ENCODE measurements around the gene ABCD3.

ABCD3 gene

DNA sequence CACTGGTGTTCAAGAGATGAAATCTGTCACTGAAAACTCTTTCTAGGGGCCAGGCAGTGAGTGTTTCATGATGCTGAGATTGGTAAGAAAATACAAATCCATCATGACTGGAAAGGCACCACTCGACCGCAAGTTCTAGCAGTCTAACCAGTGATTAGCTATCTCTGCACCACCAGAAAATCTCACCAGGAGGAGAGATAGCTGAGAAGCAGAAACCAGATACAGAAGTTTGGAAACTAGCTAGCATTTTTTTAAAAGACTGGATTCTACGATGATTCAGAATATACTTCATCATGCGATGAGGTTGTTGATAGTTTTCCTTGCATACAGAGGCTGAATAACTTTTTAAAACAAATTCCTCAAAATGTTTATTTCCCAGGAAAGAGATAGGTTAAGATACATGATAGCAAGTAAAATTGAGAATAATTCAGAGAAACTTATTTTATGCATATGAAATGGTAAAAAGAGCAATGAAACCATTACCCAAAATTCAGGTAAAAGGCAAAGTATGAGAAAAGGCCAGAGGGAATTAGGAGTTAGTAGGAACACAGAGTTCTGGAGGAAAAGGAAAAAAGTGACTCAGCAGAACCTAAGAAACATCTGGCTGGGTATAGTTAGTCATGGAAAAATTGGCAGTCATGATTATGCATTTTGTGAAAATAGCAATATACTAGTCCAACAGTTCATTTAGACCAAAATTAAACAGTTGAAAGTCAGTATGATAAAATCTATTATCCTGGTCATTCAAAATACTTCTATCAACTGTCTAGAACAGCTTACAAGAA lies 126.7 kb downstream of the ABCD3 start:
- Mint-ChIP-seq H3K4me1 (peaks cover 29% of the 10 kb centered on the region), H3K27me3 (ENCODE audit: low read depth) (peaks cover 7% of the 10 kb centered on the region), H3K36me3 (ENCODE audit: low read depth) (peaks cover 4% of the 10 kb centered on the region), H3K9me3 (no peaks in the 10 kb centered on the region), H3K27ac (peak overlapping the region in 1 of 3 experiments; percentile 34), H3K4me3 (peak overlapping the region in 2 of 3 experiments; percentile 42 to 48)
- TF ChIP-seq, protein P1, sequence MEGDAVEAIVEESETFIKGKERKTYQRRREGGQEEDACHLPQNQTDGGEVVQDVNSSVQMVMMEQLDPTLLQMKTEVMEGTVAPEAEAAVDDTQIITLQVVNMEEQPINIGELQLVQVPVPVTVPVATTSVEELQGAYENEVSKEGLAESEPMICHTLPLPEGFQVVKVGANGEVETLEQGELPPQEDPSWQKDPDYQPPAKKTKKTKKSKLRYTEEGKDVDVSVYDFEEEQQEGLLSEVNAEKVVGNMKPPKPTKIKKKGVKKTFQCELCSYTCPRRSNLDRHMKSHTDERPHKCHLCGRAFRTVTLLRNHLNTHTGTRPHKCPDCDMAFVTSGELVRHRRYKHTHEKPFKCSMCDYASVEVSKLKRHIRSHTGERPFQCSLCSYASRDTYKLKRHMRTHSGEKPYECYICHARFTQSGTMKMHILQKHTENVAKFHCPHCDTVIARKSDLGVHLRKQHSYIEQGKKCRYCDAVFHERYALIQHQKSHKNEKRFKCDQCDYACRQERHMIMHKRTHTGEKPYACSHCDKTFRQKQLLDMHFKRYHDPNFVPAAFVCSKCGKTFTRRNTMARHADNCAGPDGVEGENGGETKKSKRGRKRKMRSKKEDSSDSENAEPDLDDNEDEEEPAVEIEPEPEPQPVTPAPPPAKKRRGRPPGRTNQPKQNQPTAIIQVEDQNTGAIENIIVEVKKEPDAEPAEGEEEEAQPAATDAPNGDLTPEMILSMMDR (IDR thresholded peaks at IDR 0.05; ENCODE audit: unreplicated experiment in 3 of 3) = no peak

- Mint-ChIP-seq H3K4me3 (no peak overlapping the region), H3K36me3 (ENCODE audit: low read depth) (no peaks in the 10 kb centered on the region), H3K9me3 (no peaks in the 10 kb centered on the region), H3K4me1 (peaks cover 49% of the 10 kb centered on the region), H3K27ac (peak overlapping the region; percentile 50 to 85 (median 83)), H3K27me3 (ENCODE audit: low read depth) (no peaks in the 10 kb centered on the region)
- TF ChIP-seq, protein P1 (IDR thresholded peaks at IDR 0.05; ENCODE audit: unreplicated experiment in 3 of 3) = no peak
Measured at GRCh38 chr1:94549706-94550105, 131.5 kb downstream of the ABCD3 start.

GRCh38 chr1:94550396-94550795 lies 132.2 kb downstream of the ABCD3 start:
- TF ChIP-seq, protein P1 (IDR thresholded peaks at IDR 0.05; ENCODE audit: unreplicated experiment in 3 of 3) = no peak
- Mint-ChIP-seq H3K9me3 (no peaks in the 10 kb centered on the region), H3K27ac (peak overlapping the region; percentile 83 to 94 (median 85)), H3K4me1 (peaks cover 56% of the 10 kb centered on the region), H3K36me3 (ENCODE audit: low read depth) (no peaks in the 10 kb centered on the region), H3K27me3 (ENCODE audit: low read depth) (no peaks in the 10 kb centered on the region), H3K4me3 (no peak overlapping the region)

DNA sequence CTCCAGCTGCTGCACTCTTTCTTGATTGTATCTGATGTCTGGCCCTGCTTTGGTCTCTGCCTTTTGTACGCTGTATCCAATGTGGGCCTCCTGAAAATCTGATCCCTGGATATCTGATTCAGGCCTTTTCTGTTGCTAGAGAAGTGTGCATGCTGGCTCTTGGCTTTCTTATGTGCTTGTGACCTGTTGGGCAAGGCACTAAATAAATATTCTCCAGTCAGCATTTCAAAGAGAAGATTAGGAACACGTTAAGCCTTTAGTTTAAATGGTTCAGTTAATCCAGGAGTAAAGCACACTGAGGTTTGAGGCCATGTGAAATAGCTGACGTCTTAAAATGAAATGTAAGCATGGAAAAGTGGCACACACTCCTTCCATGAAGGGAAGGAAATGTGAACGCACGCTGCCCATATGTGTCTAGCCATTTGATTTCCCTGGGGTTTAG lies 132.6 kb downstream of the ABCD3 start:
- TF ChIP-seq, protein P1 (IDR thresholded peaks at IDR 0.05; ENCODE audit: unreplicated experiment in 3 of 3) = no peak
- H3K36me3 Mint-ChIP-seq (ENCODE audit: low read depth) = no peaks in the 10 kb centered on the region
- H3K4me3 Mint-ChIP-seq = no peak overlapping the region
- H3K9me3 Mint-ChIP-seq = no peaks in the 10 kb centered on the region
- peak overlapping the region; percentile 83 to 94 (median 85) for H3K27ac Mint-ChIP-seq
- H3K4me1 Mint-ChIP-seq = peaks cover 61% of the 10 kb centered on the region
- H3K27me3 Mint-ChIP-seq (ENCODE audit: low read depth) = no peaks in the 10 kb centered on the region

- TF ChIP-seq, protein P1 (IDR thresholded peaks at IDR 0.05; ENCODE audit: unreplicated experiment in 3 of 3) = no peak
- no peaks in the 10 kb centered on the region for H3K9me3 Mint-ChIP-seq
Measured at GRCh38 chr1:94551449-94551848, 133.3 kb downstream of the ABCD3 start.

More at GRCh38 chr1:94551449-94551848, 133.3 kb downstream of the ABCD3 start:
- Mint-ChIP-seq H3K27ac (peak overlapping the region; percentile 83 to 94 (median 85)), H3K27me3 (ENCODE audit: low read depth) (no peaks in the 10 kb centered on the region), H3K4me3 (no peak overlapping the region), H3K4me1 (peaks cover 61% of the 10 kb centered on the region), H3K36me3 (ENCODE audit: low read depth) (no peaks in the 10 kb centered on the region)
